Measurements from ENCODE around the gene RFLNA.

DNA sequence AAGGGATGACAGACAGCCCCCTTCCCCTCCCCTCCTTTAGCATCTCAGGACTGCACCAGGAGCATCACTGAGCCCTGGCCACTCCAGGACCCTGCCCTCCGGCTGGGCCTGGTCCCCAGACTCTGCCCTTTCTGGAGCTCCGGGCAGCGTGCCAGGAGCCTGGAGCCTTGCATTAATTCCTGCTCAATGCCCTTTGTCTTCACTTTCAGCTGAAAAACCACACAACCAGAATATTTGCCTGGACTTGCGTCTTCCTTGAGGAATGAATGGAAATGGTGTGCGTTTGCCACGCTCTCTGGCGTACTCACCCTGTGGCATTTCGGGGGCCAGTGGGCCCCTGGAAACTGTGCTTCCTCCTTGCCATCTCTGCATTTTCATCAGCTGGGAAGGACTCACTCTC lies 8.5 kb upstream of the RFLNA start:
- TF ChIP-seq, protein P1, sequence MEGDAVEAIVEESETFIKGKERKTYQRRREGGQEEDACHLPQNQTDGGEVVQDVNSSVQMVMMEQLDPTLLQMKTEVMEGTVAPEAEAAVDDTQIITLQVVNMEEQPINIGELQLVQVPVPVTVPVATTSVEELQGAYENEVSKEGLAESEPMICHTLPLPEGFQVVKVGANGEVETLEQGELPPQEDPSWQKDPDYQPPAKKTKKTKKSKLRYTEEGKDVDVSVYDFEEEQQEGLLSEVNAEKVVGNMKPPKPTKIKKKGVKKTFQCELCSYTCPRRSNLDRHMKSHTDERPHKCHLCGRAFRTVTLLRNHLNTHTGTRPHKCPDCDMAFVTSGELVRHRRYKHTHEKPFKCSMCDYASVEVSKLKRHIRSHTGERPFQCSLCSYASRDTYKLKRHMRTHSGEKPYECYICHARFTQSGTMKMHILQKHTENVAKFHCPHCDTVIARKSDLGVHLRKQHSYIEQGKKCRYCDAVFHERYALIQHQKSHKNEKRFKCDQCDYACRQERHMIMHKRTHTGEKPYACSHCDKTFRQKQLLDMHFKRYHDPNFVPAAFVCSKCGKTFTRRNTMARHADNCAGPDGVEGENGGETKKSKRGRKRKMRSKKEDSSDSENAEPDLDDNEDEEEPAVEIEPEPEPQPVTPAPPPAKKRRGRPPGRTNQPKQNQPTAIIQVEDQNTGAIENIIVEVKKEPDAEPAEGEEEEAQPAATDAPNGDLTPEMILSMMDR (conservative IDR thresholded peaks at IDR 0.05): no peak
- no peak for TF ChIP-seq ZFX (IDR thresholded peaks at IDR 0.05)
